SH-SY5Y (cell line): ENCODE data around the gene SPIRE2.

ENCODE experiments used
- GATA2 ChIP-seq: IDR thresholded peaks from 2 replicates; pipeline ENCODE4 v1.6.1; 2011; ENCODE audit warnings: mild to moderate bottlenecking, low read depth, low read length
- GATA3 ChIP-seq: IDR thresholded peaks from 2 replicates; pipeline ENCODE4 v1.6.1; 2011; ENCODE audit warnings: low read depth, mild to moderate bottlenecking, low read length, moderate library complexity

DNA sequence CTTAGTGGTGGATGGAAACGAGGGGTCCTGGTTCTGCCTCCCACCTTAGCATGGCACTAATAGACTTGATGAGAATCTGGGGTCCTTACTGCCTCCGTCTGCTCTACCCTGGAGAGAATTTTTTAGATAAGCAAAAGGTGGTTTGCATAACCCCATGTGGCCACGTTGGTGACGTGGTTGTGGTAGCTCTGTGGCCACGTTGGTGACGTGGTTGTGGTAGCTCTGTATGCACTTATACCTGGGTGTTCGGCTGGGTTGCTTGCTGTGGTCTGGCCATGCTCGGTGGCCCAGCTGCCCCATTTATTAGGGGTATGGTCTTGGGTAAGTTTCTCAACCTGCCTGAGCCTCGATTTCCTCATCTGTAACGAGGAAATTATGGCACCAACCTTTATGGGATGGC is 13.0 kb downstream of the SPIRE2 start:
- no peak for TF ChIP-seq GATA2
- no peak for TF ChIP-seq GATA3
